DND-41 (cell line): ENCODE measurements around the gene C17orf114.

Experiments used
- ATAC-seq: fragments of 200-7000 bp; cut with Tn5 transposase; 3 replicates; pipeline ENCODE4 v1.9.1; 2021; ENCODE audit warnings: low read depth; ENCODE audit not compliant: insufficient read depth
- DNase-seq: peaks from one replicate; pipeline ENCODE4 v3.0.0-alpha.2; 2020
- H2AFZ ChIP-seq: 2 replicates; pipeline ENCODE4 v1.6.0; 2012; ENCODE audit warnings: low read depth, low read length
- H3K27ac ChIP-seq: 2 replicates; pipeline ENCODE4 v1.5.1; 2012; ENCODE audit warnings: low read length, inconsistent platforms
- H3K27me3 ChIP-seq: fragments of 200-600 bp; sonication (generic); 2 replicates; pipeline ENCODE4 v1.6.0; 2012; ENCODE audit warnings: low read length, mild to moderate bottlenecking, inconsistent platforms; ENCODE audit not compliant: insufficient read depth, poor library complexity
- H3K36me3 ChIP-seq: 2 replicates; pipeline ENCODE4 v1.5.1; 2012; ENCODE audit warnings: low read length, inconsistent platforms; ENCODE audit not compliant: insufficient read depth
- H3K4me1 ChIP-seq: 2 replicates; pipeline ENCODE4 v1.5.1; 2012; ENCODE audit warnings: mild to moderate bottlenecking, low read length; ENCODE audit not compliant: insufficient read depth
- H3K4me2 ChIP-seq: 2 replicates; pipeline ENCODE4 v1.6.0; 2012; ENCODE audit warnings: mild to moderate bottlenecking, moderate library complexity, low read length, inconsistent platforms; ENCODE audit not compliant: insufficient read depth
- H3K4me3 ChIP-seq, 2 experiments: fragments of 200-600 bp in 1 of 2; shearing (Covaris generic) in 1 of 2; 2 replicates each; pipeline ENCODE4 v1.5.1; 2012 to 2016; ENCODE audit warnings: inconsistent platforms in 2 of 2, low read length in 2 of 2, mild to moderate bottlenecking in 2 of 2, low read depth in 1 of 2, moderate library complexity in 1 of 2
- H3K79me2 ChIP-seq: 2 replicates; pipeline ENCODE4 v1.6.0; 2012; ENCODE audit warnings: low read length, inconsistent platforms; ENCODE audit not compliant: insufficient read depth
- H3K9ac ChIP-seq: 2 replicates; pipeline ENCODE4 v1.6.0; 2012; ENCODE audit warnings: low read depth, mild to moderate bottlenecking, inconsistent platforms, low read length, moderate library complexity
- H3K9me3 ChIP-seq: 2 replicates; pipeline ENCODE4 v1.5.1; 2012; ENCODE audit warnings: low read length, moderate library complexity, mild to moderate bottlenecking, inconsistent platforms; ENCODE audit not compliant: insufficient read depth, severe bottlenecking
- H4K20me1 ChIP-seq: 2 replicates; pipeline ENCODE4 v1.6.0; 2012; ENCODE audit warnings: low read length; ENCODE audit not compliant: insufficient read depth
- EZH2 ChIP-seq: IDR thresholded peaks from 3 replicates; pipeline ENCODE4 v1.6.1; 2012; ENCODE audit warnings: borderline replicate concordance, low read depth, mild to moderate bottlenecking, moderate library complexity, low read length, inconsistent platforms; ENCODE audit not compliant: severe bottlenecking
- TF ChIP-seq, protein P1 (sequence below): IDR thresholded peaks from 2 replicates; pipeline ENCODE4 v1.5.1; 2012; ENCODE audit warnings: borderline replicate concordance, low read length, moderate library complexity, mild to moderate bottlenecking; ENCODE audit not compliant: poor library complexity, severe bottlenecking; ENCODE audit errors: extremely low read depth

Gene C17orf114

GRCh38 chr17:4839221-4839620 is 37.1 kb upstream of the C17orf114 start:
- H3K4me1 ChIP-seq = peaks cover 11% of the 10 kb centered on the region
- no peak overlapping the region for H3K9ac ChIP-seq
- ATAC-seq (no peak), DNase-seq (no peak)
- H3K27ac ChIP-seq = no peak overlapping the region
- peaks cover 85% of the 10 kb centered on the region for H4K20me1 ChIP-seq
- no peak overlapping the region for H3K4me3 ChIP-seq
- TF ChIP-seq, protein P1, sequence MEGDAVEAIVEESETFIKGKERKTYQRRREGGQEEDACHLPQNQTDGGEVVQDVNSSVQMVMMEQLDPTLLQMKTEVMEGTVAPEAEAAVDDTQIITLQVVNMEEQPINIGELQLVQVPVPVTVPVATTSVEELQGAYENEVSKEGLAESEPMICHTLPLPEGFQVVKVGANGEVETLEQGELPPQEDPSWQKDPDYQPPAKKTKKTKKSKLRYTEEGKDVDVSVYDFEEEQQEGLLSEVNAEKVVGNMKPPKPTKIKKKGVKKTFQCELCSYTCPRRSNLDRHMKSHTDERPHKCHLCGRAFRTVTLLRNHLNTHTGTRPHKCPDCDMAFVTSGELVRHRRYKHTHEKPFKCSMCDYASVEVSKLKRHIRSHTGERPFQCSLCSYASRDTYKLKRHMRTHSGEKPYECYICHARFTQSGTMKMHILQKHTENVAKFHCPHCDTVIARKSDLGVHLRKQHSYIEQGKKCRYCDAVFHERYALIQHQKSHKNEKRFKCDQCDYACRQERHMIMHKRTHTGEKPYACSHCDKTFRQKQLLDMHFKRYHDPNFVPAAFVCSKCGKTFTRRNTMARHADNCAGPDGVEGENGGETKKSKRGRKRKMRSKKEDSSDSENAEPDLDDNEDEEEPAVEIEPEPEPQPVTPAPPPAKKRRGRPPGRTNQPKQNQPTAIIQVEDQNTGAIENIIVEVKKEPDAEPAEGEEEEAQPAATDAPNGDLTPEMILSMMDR = no peak
- TF ChIP-seq EZH2 = no peak
- H3K9me3 ChIP-seq = no peaks in the 10 kb centered on the region
- H3K36me3 ChIP-seq = 0 out of 2 replicates have a peak, but pooled peaks cover 6% of the 10 kb centered on the region
- H3K4me2 ChIP-seq = no peak overlapping the region
- H3K79me2 ChIP-seq = peaks cover 74% of the 10 kb centered on the region
- H2AFZ ChIP-seq = no peak overlapping the region
- no peaks in the 10 kb centered on the region for H3K27me3 ChIP-seq

GRCh38 chr17:4838309-4838785 is 36.2 kb upstream of the C17orf114 start:
- H3K79me2 ChIP-seq = peaks cover 77% of the 10 kb centered on the region
- H3K36me3 ChIP-seq = peaks cover 6% of the 10 kb centered on the region; the same call in 1 of the 2 replicates
- no peaks in the 10 kb centered on the region for H3K27me3 ChIP-seq
- no peak overlapping the region for H3K9ac ChIP-seq
- no peak for TF ChIP-seq EZH2
- TF ChIP-seq, protein P1 = no peak
- H2AFZ ChIP-seq = no peak overlapping the region
- H3K27ac ChIP-seq = no peak overlapping the region
- H3K9me3 ChIP-seq = no peaks in the 10 kb centered on the region
- peaks cover 18% of the 10 kb centered on the region for H3K4me1 ChIP-seq
- DNase-seq (no peak), ATAC-seq (no peak)
- no peak overlapping the region for H3K4me3 ChIP-seq
- H3K4me2 ChIP-seq = no peak overlapping the region
- peaks cover 81% of the 10 kb centered on the region for H4K20me1 ChIP-seq

GRCh38 chr17:4837471-4838308 is 35.6 kb upstream of the C17orf114 start:
- H3K4me1 ChIP-seq = peaks cover 18% of the 10 kb centered on the region
- DNase-seq = no peak
- H3K79me2 ChIP-seq = peaks cover 74% of the 10 kb centered on the region
- H3K27ac ChIP-seq = no peak overlapping the region
- H3K9me3 ChIP-seq = no peaks in the 10 kb centered on the region
- TF ChIP-seq, protein P1 = no peak
- TF ChIP-seq EZH2 = no peak
- H4K20me1 ChIP-seq = peaks cover 76% of the 10 kb centered on the region
- H3K4me3 ChIP-seq = no peak overlapping the region
- ATAC-seq = no peak
- peaks cover 6% of the 10 kb centered on the region; the same call in 1 of the 2 replicates for H3K36me3 ChIP-seq
- H3K9ac ChIP-seq = no peak overlapping the region
- no peak overlapping the region for H3K4me2 ChIP-seq
- no peak overlapping the region for H2AFZ ChIP-seq
- H3K27me3 ChIP-seq = no peaks in the 10 kb centered on the region
